GM12865 (cell line): ENCODE measurements around the gene SLC10A6.

Source experiments
- DNase-seq: peaks from one replicate; pipeline ENCODE4 v3.0.0; 2010; ENCODE audit warnings: low read depth
- H3K4me3 ChIP-seq: 2 replicates; pipeline ENCODE4 v1.5.1; 2011; ENCODE audit warnings: mild to moderate bottlenecking, low read depth, low read length, control low read depth
- CTCF ChIP-seq: IDR thresholded peaks from 2 replicates; pipeline ENCODE4 v1.5.1; 2011; ENCODE audit warnings: low read length, control low read depth, low read depth, inconsistent platforms; ENCODE audit not compliant: insufficient read depth; ENCODE audit errors: missing control alignments

The SLC10A6 gene

GRCh38 chr4:86848732-86849619 lies at the start of gene SLC10A6:
TSS of gene SLC10A6 (minus strand) at chr4:86849384. CDS start at chr4:86849115, 269 bp downstream.
- H3K4me3 ChIP-seq, result no peak within 1 kb of the TSS
- DNase-seq, result no peak
- no peak for TF ChIP-seq CTCF

- TF ChIP-seq CTCF, result peak; percentile 11
- H3K4me3 ChIP-seq, result no peak overlapping the region
- no peak for DNase-seq
Observed at GRCh38 chr4:86898562-86898961, 49.4 kb upstream of the SLC10A6 start.

- no peak overlapping the region for H3K4me3 ChIP-seq
- DNase-seq, result no peak
- TF ChIP-seq CTCF, result no peak
Observed at GRCh38 chr4:86896596-86896995, 47.4 kb upstream of the SLC10A6 start.

- TF ChIP-seq CTCF, result peak; percentile 56
- DNase-seq, result peak; percentile 76
- no peak overlapping the region for H3K4me3 ChIP-seq
Observed at GRCh38 chr4:86895692-86896488, 46.7 kb upstream of the SLC10A6 start.

GRCh38 chr4:86894455-86894854 lies 45.3 kb upstream of the SLC10A6 start:
- no peak overlapping the region for H3K4me3 ChIP-seq

GRCh38 chr4:86893136-86893535 lies 44.0 kb upstream of the SLC10A6 start:
- no peak for DNase-seq
- H3K4me3 ChIP-seq, result no peak overlapping the region
- no peak for TF ChIP-seq CTCF

More at GRCh38 chr4:86894455-86894854, 45.3 kb upstream of the SLC10A6 start:
- no peak for DNase-seq
- no peak for TF ChIP-seq CTCF
